RPMI8226 (cell line): ENCODE measurements around the gene FILIP1L.
"Not testable (repeated sequence)": the region's sequence is repeated elsewhere in the genome, so short reads cannot be mapped to it uniquely, and the experiment has no call there.

Experiments
- DNase-seq: peaks from one replicate; pipeline ENCODE4 v3.0.0-alpha.2; 2015

FILIP1L gene

DNA sequence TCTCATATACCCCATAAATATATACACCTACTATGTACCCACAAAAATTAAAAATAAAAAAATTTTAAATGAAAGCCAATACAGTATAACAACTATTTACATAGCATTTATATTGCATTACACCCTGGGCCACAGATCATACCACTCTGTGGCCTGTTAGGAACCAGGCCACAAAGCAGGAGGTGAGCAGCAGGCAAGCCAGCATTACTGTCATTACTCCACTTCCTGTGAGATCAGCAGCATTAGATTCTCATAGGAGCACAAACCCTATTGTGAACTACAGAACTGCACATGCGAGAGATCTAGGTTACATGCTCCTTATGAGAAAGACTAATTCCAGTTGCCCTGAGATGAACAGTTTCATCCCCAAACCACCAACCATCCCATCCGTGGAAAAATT, 17.4 kb downstream of the FILIP1L start:
- DNase-seq = no peak

DNA sequence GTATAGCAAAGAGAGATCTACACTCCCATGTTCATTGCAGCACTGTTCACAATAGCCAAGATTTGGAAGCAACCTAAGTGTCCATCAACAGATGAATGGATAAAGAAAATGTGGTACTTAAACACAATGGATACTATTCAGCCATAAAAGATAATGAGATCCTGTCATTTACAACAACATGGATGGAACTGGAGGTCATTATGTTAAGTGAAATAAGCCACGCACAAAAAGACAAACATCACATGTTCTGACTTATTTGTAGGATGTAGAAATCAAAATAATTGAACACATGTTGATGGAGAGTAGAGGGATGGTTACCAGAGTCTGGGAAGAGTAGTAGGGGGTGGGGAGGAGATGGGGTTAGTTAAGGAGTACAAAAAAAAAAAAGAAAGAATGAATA, 18.0 kb downstream of the FILIP1L start:
- not testable (repeated sequence) for DNase-seq

GRCh38 chr3:100093831-100094230, 20.5 kb downstream of the FILIP1L start:
- no peak for DNase-seq

DNA sequence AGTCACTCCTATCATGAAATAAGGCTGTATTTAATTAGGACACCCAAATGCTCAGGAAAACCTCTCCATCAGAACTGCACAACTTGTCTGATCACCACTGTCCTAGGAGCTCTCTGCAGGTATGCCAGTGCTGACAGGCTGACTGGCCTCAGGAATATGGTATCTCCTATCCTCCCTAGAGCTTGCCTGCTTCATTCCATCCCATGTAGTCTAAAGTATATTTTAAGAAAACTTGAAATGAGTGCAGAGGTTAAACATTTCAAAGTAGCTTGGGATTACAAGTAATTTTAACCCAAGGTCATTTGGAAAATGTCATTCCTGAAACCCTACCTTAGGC, 23.7 kb downstream of the FILIP1L start:
- no peak for DNase-seq

GRCh38 chr3:100089812-100090668, 24.3 kb downstream of the FILIP1L start:
- no peak for DNase-seq

GRCh38 chr3:100088735-100089368, 25.4 kb downstream of the FILIP1L start:
- DNase-seq = no peak

DNA sequence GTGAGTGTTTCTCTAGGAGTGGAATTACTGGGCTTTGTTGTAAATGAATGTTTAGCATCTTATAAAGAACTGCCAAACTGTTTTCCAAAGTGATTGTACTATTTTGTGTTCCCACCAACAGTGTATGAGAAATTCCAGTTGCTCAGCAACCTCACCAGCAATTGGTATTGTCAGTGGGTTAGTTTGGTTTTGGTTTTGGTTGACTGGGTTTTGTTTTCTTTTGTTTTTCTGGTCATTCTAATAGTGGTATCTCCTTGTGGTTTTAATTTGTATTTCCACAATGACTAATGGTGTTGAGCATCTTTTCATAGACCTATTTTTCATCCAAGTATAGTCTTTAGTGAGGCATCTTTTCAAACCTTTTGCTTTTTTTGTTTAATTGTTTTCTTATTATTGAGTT, 27.1 kb downstream of the FILIP1L start:
- DNase-seq = no peak

- DNase-seq = no peak
These were observed 27.9 kb downstream of the FILIP1L start for GRCh38 chr3:100086401-100086800.

GRCh38 chr3:100084100-100084806, 30.0 kb downstream of the FILIP1L start:
- no peak for DNase-seq

DNA sequence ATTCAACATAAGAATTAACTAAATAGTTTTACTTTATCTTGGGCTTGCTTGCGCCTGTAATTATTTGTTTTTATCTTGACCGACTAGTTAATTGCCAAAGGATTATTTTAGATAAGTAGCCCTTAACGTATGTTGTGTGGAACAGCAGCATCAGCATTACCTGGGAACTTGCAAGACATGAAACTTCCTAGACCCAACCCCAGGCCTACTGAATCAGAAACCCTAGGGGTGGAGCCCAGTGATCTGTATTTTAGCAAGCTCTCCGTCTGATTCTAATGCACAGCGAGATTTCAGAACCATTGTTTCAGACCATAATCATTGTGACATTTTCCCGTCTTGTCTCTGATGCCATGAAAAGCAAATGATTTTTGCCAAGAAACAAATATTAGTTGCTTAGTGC, 31.1 kb downstream of the FILIP1L start:
- DNase-seq = no peak

- no peak for DNase-seq
These were observed 31.6 kb downstream of the FILIP1L start for GRCh38 chr3:100082714-100083113.

DNA sequence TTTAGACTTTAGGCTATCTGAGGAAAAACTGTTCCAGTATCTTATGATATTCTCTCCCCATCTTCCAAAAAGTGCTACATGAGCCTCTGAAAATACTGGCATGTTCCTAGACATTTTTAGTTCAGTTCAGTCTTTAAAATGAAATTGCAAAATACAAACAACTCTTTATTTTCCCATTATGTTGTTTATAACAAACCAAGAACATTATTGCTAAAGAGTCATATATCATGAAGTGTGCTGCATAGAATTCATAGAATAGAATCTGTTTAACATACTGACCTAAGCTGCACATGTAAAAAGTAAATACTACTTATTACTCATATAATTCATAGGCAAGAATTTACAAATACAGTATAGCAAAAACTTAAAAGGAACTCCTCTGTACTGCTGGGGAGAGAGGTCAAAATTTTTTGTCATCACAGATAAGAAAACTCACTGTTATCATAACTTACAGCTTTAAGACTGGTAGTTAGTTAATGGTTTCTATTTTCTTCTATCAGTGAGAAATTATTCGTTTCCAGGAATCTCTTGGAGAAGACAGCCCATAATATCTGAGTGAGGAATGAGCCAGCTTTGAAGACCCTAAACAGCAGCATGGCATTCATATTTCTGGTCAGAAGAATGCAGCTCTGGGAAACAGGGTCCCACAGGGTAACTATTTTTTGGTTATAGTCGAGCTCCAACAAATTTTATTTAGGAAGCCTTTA, 32.2 kb downstream of the FILIP1L start:
- no peak for DNase-seq

GRCh38 chr3:100081311-100081710, 33.0 kb downstream of the FILIP1L start:
- no peak for DNase-seq

DNA sequence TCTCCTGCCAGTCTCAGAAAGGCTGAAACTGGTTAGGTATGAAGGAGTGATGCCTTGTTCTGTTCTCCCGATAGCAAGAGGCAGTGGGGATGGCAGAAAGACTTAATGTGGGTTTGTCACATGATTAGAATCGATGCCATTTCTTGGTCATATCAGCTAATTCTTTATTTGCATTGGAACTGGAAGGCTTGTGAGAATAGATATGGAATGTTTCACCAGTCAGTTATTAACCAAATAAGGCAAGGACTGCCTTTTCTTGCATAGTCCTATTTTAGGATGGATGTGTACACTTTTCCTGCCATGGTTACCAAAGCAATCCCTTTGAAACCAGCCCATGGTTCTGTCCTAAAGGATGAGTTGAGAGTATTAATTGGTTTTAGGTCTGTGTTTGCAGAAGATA, 33.7 kb downstream of the FILIP1L start:
- DNase-seq = no peak

DNA sequence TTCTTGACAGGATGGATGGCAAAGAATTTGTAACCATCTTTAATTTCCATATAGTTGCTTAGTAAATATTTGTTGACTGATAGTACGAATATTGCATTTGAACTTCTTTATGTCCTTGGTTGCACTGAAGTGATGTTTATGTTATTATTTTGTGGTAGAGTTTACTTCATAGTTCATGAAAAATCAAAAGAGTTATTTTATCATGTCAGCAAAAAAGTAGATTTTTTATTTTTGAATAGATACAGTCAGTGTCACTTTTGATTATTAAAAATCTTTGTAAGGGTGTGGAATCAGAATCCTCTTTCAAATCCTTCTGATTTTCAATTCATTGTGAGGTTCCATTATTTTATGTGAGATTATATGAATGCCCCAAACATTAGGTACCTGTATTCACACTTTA, 35.0 kb downstream of the FILIP1L start:
- DNase-seq = no peak

- DNase-seq = no peak
These were observed 37.4 kb downstream of the FILIP1L start for GRCh38 chr3:100076731-100077529.

DNA sequence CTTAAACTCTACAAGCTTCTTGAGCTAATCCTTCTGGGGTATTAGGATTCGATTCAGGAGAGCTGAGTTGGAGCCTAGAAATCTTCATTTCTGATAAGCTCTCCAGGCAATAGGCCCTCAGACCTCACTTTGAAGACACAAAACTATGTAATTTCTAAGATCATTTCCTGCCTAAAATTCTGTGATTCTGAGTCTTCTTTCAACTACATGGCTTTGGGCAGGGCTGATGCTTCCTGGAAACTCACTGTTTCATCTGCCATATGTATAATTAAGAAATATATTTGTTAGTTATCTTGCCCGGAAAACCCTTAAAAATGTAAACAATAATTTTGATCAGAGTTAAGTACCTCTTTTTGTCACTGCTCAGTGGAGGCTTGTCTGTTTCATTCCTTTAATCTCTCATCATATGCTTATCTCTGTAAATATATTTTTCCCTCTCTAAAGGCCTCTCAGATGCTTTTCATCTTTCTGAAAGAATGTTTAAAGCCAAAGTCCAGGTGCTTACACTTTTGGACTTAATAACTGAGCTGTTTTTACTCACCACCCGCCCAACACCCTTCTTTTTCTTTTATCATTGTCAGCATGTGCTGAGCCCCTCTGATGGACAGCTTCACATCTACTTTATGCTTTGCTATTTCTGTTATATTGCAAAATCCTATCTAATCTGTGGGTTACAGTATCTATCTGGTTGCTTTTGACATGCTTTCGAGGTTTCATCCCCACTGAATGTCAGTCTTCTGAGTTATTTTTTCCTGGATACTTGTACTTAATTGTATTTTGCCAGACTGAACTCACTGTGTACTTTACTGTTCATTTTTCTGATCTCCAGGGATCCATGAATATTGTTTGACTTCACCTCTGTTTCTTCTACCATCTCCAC, 38.2 kb downstream of the FILIP1L start:
- DNase-seq = no peak

DNA sequence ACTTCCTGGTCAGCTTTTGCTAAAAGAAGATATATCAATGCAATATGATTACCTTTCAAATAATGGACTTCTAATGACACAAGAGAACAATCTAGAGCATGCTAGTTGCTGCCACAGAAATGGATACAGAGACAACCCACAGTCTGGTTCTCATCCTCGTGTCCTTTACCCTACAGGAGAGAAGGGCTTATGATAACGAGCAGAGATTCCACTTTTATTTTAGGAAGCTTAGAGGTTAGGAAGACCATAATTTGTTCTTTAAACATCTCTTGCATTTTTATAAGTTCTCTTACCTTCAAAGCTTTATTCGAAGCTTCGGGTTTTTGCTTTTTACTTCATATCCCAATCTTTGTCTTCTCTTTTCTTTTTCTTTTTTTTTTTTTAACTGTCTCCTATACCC, 39.1 kb downstream of the FILIP1L start:
- DNase-seq = no peak

- no peak for DNase-seq
These were observed 40.5 kb downstream of the FILIP1L start for GRCh38 chr3:100073714-100074307.

DNA sequence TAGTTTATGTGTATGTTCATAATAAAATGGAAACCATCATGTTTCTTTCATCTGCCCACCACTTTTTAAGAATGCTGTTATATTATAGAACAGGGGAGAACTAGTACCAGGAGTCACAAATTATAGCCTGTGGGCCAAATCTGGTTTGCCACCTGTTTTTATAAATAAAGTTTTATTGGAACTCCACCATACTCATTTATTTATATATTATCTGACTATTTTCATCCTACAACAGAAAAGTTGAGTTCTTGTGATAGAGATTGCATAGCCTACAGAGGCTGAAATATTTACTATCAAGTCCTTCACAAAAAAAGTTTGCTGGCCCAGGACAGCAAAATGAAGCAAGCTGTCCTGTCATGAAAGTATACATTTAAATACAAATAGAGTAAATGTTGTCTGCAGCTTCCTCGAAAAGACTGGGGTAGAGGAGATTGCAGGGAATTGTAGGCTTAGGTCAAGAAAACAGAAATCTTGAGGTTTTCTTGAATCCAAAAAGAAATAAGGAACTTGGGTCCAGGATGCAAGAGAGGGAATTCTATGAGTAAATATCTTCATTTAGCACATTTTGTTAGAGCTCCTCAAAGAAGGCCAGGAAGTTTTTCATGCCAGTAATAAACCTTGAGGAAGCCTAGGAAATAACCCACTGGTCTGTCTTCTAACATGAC, 41.1 kb downstream of the FILIP1L start:
- DNase-seq = no peak
